CD4-positive, alpha-beta T cell treated with Interleukin-6 for 4 hours (primary cell): ENCODE data around the gene SEMA5A.

Source experiments
- DNase-seq: peaks from one replicate; pipeline ENCODE4 v3.0.0-alpha.2; 2020; ENCODE audit warnings: mixed read lengths

SEMA5A gene

GRCh38 chr5:9318031-9318430 lies 227.8 kb downstream of the SEMA5A start:
- DNase-seq = no peak

- DNase-seq = no peak
Observed at GRCh38 chr5:9316733-9317132, 229.1 kb downstream of the SEMA5A start.

GRCh38 chr5:9316041-9316440 lies 229.8 kb downstream of the SEMA5A start:
- no peak for DNase-seq

DNA sequence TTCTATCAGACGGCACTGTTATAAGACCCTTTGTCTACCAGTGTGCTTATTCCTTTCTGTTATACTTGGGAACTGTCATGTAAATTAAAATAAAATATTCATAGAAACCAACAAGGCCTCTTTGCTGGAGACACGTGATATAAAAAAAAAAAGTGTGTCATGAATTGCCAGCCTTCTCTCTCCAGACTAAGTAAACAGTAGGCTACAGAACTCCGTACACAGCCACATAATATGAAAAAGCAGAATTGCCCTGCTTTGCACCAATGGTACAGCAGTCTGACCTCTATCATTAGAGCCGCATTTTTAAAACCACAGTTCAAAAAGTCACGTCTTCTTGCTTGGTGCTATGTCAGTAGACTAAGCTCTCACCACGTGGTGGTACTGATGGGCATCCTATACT lies 231.3 kb downstream of the SEMA5A start:
- DNase-seq = no peak

DNA sequence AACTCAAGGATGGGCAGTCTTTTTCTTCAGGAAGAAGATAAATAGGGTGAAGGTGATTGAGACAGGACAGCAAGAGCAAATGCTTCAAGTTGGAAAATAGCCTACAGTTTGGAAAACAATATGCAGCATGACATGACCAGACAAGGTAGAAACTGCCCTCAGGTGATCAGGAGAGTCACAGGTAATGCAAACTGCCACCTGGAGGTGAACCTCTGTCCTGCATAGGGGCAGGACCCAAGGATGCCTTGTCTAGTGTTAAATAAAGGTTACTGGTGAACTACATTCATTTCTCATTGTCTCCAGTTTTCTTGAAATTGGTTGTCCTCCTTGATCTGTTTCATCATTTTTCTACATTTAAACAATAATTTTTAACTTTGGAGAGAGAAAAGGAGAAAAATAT lies 232.1 kb downstream of the SEMA5A start:
- no peak for DNase-seq

- DNase-seq = no peak
Observed at GRCh38 chr5:9307150-9307549, 238.7 kb downstream of the SEMA5A start.

- DNase-seq = no peak
Observed at GRCh38 chr5:9302218-9302617, 243.7 kb downstream of the SEMA5A start.

DNA sequence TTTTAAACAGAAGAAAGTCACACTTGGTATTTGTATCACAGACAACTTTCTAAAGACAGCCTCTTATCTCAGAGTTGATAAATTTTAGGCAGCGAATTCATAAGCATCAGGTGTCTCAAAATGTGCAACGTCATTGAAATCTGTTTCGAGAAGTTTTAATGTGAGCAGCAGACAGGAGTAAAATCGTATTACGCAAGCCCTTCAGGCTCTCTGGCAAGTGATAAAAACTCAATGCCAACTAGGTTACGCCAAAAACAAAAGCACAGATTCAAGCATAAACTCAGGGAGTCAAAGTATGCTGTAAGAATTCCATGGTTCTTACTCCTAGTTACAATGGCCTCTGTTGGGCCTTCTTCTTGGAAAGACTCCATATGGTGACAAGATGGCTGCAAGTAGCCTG lies 244.7 kb downstream of the SEMA5A start:
- no peak for DNase-seq

GRCh38 chr5:9297134-9297533 lies 248.7 kb downstream of the SEMA5A start:
- DNase-seq = no peak

DNA sequence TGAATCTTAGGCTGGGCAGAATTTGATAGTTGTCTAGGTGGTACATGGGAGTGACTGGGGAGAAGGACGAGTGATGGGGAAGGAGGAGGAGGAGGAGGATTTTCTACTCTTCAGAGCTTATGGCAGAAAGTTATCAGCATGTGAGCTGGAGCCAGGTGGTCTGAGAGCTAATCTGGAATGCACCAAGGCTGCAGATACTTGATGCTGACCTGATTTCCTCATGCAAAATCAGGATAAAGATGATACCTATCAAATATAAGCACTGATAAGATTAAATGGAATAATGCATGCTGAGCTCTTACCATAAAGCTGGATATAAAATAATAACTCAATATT lies 250.4 kb downstream of the SEMA5A start:
- no peak for DNase-seq

- DNase-seq = no peak
Observed at GRCh38 chr5:9294793-9295465, 250.9 kb downstream of the SEMA5A start.

DNA sequence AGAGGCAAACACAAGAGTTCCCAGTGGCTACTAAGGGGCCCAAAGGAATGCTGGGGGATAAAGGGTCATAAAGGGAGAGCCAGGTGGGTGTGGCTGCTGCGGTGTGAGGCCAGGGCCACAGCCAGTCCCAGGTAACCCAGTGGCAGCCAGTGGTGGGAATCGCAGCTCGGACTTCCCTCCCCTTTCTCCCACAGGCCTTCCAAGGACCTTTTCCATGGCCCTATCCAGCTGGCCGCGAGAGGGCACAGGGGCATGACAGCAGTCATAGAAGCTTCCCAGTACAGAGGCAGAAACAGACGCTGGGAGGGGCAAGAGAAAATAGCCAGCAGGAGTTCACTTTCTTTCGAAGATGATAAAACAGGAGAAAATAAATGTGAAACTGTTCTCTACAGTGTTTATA lies 257.6 kb downstream of the SEMA5A start:
- DNase-seq = no peak

DNA sequence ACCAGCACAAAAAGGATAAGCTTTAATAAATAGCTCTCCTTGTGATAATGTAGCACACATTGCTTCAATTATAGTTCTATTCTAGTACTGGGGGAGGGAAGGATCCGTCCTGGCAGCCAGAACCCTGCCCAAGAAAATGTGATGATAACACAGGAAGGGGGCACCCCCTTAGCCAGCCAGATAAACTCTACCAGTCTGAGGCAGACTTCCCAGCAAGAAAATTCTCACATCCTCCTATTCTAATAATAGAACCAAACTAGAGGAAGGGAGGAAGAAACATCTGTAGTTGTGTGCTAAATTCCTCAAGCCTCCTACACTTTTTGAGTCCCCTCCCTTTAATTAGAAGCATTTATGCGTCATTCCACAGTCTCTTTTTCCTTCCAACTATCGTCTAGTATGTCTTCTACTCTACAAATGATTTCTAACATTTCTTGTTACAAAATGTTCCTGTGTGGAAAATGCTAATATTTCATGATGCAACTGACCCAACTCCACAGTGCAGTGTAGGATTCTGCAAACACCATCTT lies 261.0 kb downstream of the SEMA5A start:
- no peak for DNase-seq

GRCh38 chr5:9284272-9284671 lies 261.6 kb downstream of the SEMA5A start:
- no peak for DNase-seq

GRCh38 chr5:9283473-9283872 lies 262.4 kb downstream of the SEMA5A start:
- DNase-seq = no peak

- no peak for DNase-seq
Observed at GRCh38 chr5:9283021-9283420, 262.9 kb downstream of the SEMA5A start.

GRCh38 chr5:9282211-9282610 lies 263.7 kb downstream of the SEMA5A start:
- no peak for DNase-seq

- DNase-seq = no peak
Observed at GRCh38 chr5:9279774-9280173, 266.1 kb downstream of the SEMA5A start.

- no peak for DNase-seq
Observed at GRCh38 chr5:9278921-9279603, 266.8 kb downstream of the SEMA5A start.

DNA sequence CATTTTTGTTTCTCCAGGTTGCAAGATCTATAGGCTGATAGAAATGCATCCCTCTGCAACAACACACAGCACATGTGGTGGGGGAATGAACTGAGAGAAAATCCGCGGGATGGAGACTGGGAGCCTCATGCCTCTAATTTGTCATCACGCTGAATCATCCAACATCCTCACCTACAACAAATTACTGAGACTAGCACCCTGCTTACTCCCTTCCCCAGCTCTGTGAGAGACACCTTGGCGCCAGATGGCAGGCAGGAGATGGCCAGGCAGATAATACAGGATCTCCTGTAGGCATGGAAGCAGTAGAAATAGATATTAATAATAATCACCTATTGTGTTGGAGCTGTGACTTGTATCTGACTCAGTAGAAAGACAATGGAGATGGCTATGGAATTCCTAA lies 276.9 kb downstream of the SEMA5A start:
- DNase-seq = no peak

DNA sequence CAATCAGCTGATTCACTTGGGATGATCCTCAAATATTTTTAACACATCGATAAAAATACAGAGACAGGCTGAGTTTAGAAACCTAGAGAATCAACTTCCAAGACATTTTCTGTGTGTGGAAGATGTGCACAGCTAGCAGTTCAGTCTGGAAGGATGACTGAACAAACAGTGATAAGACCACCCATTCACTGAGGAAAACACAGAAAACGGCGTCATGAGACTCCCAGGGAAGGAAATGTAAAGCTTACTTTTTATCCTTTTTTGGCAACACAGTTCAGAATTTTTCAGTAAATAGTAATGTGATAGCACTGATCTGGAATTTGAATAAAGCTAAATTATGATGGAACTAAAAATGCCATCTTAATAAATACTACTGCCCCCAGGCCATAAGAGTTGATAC lies 277.6 kb downstream of the SEMA5A start:
- no peak for DNase-seq

- DNase-seq = no peak
Observed at GRCh38 chr5:9265441-9266287, 280.2 kb downstream of the SEMA5A start.

DNA sequence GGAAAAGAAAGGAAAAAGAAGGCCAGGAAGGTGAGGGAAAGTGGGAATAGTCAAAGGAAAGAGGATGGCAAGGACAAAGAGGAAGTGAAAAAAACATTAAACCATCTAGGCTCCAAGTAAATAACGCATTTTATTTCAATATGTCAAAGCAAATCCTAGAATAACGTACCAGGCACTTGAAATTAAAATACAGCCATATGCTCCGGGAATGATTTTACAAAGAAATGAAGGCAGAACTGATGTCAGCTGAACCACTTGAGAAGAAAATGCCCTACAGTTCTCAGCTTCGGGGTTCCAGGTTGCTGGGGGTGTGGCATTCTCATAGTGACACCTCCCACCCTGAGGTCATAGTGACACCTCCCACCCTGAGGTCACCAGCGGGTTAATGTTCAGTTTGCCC lies 281.6 kb downstream of the SEMA5A start:
- DNase-seq = no peak

DNA sequence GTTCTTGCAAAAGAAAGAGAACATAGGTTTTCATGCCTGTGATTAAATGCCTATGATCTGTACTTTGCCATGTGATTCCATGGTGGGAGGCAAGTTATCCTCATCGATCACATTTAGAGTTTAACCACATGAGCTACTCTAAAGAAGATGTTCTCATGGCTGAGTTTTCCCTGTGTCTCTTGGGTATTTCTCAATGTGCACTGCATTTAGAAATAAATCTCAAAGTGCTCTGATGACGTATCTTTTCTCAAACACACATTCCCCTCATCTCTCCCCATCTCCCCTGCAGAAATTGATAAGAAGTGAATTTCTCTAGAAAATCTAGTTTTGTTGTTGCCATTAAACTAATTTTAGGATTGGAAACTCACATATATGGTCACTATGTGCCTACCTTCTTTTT lies 282.2 kb downstream of the SEMA5A start:
- DNase-seq = no peak
